GM21786 (cell line): ENCODE results near the gene LTBP2.

Source experiments
- ATAC-seq: cut with Tn5 transposase; IDR thresholded peaks from one replicate; pipeline ENCODE4 v1.9.1; 2021; ENCODE audit not compliant: unreplicated experiment

The LTBP2 gene

DNA sequence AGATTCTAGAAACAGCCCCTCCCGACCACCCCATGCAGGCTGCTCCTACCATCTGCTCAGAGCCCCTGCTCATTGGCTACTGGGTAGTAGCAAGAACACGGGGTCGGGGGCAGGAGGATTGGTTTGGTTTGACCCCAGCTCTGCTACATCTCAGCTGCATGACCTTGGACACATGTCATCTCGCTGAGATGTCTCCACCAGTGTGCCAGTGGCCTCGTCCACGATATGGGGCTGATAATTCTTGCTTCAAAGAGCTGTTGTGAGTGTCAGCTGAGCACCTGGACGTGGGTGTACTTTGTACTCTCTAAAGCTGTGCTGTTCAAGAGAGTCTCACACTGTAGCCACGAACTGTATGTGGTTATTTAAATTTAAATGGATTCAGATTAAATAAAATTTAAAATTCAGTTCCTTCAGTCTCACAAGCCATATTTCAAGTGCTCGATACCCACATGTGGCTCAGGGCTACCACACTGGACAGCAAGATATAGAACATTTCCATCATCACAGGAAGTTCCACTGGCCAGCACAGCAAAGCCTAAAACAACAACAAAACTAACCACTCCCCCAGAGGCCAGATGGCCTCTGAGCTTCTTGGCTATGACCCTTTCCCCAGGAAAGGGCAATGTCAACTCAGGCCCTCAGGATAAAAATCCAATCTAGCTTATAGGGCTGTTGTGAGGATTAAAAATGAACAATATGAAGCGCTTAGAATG is 18.6 kb downstream of the LTBP2 start:
- ATAC-seq = no peak

DNA sequence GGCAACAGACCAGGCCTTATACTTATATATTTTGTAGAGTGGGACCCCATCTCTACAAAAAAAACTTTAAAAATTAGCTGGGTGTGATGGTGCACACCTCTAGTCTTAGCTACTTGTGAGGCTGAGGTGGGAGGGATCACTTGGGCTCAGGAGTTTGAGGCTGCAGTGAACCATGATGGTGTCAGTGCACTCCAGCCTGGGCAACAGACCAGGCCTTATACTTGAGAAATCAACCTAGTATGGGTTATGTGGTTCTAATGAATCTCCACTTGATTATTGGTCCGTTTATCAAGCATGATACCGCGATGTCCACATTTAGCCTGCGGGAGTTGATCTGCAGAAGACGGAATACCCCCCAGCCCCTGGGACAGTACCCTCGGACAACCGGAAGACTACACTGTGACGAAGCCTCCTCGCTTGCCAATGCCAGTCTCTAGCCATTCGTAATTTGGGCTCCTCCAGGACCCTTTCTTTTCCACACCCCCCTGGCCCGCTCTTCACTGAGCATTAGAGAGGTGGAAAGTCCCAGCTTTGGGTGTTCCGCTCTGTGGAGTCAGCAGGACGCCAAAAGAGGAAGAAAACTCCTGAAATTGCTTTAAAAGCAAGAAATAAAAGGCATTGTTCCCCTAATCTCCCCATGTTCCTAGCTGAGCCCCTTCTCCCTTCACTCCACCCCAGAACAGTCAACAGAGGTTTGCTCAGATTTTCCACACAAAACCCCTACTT is 19.4 kb downstream of the LTBP2 start:
- no peak for ATAC-seq

DNA sequence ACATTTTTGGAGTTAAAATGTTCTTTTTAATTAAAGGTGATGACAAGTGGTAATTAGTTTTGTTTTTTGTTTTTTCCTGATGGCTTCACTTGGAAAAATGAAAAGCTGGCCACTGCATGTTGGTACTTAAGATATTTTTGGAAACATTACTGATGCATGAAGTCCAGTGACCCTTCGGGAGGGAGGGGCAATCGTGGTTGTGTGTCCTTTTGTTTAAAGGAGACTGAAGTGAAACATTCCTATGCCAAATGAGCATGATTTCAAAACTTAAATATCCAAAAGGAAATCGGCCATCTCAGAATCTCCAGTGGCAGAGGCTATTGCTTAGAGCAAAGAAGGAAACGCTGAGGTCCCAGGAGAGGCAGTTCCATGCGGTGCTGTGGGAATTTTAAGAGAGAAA is 20.1 kb downstream of the LTBP2 start:
- ATAC-seq = no peak

DNA sequence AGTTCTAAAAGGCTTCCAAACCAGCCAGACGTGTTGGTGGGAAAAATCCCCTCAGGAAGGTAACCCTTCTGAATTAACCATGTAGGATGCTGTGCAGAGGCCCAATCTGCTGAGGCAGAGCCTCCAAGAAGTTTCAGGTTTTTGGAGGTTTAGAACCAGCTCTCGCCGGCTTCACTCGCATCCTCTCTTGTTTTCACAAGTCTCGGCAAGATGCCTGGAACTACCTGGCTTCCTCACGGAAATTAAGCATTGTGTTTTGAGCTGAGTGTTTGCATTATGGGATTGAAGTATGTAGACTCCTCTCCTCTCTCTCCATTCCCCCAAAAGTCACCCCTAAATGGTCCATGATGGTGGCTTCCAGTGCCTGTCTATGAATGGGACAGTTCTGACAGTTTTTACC is 20.6 kb downstream of the LTBP2 start:
- no peak for ATAC-seq

DNA sequence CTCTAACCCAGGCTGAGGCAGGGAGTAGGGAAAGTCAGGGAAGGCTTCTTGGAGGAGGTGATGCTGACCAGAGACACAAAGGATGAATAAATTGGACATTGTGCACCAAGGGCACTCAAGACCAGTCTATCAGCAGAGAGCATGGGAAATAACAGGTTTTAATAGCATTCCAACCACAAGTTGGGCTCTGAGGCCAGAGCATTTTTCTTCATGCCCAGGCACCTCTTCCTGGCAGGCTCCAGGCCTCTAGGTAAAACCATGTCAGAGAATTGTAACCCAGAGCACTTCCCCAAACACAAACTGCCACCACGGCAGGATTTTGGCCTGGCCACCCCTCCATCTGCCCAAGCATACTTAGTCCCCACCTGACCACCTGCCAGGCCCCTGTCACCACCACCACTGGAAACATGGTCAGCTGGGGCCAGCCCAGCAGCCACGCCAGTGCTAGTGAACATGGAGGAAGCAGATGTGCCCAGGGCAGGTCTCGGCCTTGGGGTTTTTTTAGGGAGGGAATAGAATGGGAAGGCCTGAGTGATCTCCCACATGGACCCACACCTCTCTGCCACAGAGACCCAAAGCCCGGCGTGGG is 22.7 kb downstream of the LTBP2 start:
- no peak for ATAC-seq

DNA sequence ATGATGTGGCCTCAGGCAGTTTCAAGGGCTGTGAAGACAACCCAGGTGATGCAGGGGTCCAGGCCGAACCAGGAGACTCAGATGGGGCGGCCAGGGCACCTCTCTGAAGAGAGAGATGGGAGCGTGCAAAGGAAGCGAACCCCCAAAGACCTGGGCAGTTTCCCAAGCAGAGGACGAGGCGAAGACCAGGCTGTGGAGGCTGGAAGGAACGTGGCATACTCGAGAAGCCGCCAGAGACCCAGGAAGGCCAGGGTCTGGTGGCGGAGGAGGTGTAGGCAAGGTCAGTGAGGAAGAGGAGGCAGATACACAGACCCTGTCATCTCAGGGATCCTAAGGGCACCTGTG is 24.7 kb downstream of the LTBP2 start:
- no peak for ATAC-seq

DNA sequence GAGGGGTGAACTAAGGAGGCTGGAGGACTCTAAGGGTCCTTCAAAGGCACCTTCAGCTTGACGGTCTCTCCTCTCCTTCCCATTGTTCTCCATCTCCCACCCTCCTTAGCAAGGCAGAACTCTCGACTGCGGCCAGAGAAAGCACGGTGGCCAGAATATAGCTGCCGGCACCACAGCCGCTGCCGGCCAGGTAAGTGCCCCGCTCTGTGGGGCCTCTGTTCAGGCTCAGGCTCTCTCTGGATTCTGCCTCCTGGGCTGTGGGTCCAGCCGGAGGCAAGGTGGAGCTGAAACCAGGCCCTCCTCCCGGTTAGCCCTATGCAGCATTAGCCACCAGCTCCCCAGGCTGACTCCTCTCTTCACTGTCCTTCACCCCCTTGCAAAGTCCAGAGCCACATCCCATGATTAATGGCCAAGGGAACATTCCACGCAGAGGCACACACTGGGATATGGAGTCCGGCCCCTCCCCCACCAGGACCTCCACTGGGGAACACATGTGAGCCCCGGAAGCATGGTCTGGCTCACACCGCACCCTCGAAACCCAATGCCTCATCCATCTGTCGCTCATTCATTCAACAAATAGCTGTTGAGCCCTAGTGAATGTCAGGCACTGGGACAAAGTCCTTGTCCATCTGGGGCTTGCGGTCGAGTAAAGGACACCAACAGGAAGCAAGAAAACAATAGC is 25.2 kb downstream of the LTBP2 start:
- no peak for ATAC-seq

DNA sequence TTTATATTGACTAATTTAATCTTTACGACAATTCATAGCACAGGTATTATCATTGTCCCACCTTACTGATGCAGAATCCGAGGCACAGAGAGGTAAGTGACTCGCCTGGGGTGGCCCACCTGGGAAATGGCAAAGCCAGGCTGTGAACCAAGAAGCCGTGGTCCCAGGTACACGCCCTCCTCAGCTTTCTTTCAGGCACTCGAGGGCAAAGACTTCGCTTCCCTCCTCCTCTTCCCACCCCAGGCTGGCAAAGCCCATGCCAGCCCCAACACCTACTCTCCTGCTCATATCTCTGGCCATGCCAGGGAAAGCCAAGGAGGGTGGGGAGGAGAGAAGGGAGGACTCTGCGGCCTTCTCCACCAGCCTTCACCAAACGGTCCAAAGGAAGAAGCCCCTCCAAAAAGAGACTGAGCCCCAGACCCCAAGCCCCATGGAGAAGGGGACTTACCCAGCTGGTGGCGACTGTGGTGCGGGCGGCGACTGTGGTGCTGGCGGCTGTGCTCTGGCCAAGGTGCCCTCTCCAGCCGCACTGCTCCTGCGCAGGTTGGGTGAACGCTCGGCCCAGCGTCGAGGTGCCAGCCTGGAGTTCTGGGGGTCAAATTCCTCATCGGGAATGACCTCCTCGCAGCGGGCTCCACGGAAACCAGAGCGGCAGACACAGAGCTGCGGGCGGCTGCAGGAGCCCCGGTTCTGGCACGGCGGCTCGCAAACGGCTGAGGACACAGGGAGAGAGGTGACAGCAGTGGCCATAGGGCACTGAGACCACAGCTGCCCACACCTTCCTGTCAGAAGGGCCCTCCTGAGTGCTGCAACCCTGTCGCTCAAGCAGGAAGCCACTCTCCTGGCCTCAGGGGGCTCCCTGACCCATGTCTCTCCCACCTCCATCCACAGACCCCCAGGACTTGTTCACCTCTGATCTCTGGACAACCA is 26.4 kb downstream of the LTBP2 start:
- no peak for ATAC-seq

DNA sequence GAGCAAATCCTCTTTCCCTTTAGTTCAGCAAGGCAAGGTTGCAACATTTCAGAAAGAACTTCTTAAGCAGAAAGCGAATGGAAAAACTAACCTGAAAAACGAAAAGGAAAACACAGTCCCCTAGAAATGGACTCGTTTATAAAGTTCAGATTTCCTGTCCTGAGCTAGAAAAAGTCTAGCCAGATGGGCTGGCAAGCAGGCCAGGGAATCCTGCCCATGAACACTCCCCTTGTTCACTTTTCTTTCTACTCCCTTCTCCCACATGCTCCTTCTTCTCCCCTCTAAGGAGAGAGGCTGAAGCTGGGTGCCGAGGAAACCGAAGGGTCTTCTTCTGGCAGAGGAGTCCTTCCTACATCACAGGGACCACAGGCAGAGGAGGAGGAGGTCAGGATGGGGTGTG is 27.1 kb downstream of the LTBP2 start:
- no peak for ATAC-seq

DNA sequence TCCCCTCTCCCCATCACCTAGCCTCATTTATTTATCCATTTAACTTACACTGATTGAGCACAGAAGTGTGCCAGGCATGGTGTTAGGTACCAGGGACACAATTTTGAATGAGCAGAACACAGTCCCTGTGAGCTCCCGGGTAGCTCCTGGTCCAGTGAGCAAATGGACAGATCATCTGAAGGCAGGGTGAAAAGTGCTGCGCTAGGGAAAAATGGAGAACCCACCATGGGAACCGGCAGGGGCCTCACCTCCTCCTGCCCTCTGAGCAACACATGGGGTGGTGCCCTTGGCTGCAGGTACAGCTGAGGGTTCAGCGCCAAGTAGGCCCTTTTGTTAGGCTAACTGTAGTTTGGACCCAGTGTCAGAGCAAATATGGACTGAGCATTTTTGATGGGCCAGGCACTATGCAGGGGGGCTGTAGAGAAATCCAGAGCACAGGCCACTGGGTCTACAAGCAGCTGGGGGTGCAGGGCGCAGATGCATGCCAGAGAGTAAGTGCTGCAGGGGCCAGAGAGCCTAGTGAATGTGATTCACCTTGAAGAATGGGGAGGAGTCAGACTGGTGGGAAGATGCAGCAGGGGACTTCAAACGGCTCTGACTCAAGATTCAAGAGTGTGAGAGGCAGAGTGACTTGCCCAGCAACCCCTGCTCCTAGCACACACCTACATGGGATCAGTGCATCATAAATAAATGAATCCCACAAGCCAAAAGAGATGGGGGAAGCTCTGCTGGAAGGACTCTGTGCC is 28.2 kb downstream of the LTBP2 start:
- ATAC-seq = no peak

DNA sequence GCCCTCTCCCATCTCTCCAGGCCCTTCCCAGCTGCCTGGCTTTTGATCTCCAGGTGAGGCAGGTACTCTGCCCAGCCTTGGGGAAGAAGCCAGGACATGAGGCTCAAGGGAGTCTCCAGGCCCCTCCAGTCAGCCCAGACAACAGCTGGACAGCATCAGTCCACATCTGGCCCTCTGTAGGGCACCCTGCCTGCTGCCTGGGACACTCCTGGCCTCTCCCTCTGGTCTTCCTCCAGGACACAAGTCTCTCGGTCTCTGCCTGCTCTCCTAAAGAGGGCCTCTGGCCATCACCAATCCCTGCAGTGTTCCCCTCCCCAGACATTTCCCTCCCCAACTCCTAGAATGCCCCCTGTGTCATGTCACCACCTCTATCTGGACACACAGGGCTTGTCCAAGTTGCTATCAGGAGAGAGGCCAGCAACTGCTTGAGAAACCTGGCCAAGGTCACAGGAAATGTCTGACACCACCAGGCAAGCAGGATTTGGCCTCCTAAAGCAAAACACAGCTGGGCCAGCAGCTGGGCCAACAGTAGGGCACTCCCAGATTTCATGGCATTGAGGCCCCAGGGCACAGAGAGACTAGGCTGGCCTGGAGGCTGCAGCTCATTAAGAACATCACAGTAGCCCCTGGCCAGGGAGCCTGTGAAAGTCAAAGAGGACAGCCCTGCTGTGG is 29.0 kb downstream of the LTBP2 start:
- no peak for ATAC-seq

DNA sequence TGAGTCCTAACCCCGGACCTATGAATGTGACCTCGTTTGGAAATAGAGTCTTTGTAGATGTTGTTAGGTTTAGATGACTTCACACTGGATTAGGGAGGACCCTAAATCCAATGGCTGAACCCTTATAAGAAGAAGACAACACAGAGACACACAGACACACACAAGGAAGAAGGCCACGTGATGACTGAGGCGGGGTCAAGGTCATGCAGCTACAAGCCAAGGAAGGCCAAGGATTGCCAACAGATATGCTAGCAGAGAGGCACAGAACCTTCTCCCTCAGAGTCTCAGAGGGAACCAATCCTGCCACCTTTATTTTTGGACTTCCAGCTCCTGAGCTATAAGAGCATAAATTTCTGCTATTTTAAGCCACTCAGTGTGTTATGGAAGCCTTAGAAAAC is 31.8 kb downstream of the LTBP2 start:
- ATAC-seq = no peak

DNA sequence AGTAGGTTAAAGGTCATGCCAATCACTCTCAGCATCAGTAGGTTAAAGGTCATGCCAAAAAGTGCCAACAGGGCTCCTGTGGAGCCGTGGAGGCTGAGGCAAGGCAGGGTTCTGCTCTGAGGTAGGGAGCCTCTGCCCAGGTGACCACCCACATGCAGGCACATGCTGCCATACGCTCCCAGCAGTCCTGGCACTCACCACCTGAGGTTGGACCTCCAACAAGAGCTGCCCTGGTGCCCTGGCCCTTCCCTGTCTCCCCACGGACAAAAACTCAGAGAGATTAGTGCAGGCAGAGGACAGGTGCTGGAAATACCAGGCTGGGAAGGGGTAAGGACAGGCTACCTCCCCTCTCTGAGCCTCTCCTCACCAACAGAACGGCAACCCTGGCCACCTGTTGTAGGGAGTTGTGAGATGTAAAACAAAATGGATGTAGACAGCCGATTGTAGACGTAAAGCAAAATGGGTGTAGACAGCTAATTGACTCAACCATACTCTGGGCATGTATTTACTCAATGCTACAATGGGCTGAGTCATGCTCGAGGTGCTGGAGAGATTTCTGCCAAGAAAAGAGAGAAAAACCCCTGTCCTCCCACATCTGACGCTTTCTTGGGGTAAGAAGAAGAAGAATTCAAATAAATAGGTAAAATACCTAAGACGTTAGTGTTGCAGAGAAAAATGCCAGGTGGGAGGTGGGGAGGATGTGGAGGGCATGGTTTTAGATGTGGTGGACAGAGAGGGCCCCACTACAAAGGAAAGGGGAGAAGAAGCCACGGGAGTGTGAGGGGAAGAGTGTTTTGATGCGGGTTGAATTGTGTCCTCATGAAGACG is 32.4 kb downstream of the LTBP2 start:
- no peak for ATAC-seq

DNA sequence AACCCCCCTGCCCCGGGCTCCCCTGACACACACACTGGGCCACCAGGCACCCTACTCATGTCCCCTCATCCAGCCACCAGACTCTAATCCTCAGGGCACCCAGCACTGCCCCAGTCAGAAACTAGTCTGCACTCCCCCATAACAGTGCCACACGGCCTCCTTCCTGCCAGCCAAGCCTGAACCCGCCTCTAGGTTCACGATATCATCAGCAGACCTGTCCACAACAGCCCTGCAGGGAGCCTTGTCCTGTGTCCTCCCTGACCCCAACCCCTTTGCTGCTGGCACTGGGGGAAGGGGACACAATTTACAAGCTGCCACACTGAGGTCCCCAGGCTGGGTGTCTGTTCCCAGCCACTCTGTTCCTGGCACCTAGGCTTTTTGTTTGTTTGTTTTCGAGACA is 33.6 kb downstream of the LTBP2 start:
- ATAC-seq = no peak

DNA sequence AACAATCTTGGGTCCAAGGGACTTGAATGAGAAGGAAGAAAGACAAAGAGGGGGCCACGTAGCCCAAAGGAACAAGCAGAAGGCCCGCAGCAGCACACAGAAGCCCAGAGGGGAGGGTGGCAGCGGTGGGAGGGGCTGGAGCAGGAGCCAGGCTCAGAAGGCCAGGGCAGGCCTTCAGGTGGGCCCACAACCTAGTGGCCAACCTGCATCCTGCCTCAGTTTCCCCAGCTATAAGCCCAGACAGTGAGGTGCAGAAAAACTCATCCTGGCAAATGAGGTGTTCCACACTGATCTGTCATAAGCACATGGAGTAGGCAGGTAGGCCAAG is 34.1 kb downstream of the LTBP2 start:
- ATAC-seq = no peak

DNA sequence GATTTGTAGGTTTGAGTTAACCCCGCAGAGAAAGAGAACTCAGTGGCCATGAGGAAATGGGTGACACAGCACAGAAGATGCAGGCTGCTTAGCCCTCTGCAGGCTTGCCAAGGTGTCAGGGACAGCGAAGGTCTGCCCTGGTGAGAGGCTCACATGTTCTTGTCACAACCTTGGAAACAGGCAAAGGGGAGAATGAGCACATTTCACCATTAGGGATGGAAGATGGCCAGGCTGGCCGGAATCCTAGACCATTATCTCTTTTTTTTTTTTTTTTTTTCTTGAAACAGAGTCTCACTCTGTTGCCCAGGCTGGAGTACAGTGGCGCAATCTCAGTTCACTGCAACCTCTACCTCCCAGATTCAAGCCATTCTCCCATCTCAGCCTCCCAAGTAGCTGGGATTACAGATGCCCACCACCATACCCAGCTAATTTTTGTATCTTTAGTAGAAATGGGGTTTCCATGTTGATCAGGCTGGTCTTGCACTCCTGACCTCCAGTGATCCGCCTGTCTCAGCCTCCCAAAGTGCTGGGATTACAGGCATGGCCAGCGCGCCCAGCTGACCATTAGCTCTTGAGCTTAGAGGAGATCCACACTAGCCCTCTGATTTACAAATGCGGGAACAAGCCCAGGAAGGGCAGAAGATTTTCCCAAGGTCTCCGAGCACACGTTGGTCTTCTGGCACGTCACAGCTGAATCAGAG is 34.6 kb downstream of the LTBP2 start:
- ATAC-seq = no peak

DNA sequence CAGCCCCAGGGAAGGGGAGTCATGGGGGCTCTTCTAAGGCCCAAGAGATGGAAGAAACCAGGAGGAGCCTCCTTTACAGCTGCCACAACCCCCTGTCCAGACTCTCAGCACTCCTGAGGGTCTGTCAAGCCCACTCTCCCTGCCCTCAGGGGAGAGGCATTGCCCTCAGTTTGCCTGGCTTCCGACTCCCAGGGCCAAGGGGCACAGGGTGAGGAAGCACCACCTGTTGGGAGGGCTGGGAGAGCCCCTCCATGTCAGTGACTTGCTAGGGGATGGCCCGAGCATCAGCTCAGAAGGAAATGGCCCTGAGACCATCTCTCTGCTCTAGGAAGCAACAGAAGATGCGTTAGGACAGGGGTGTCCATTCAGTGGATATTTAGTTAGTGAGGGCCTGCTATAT is 36.1 kb downstream of the LTBP2 start:
- ATAC-seq = no peak

DNA sequence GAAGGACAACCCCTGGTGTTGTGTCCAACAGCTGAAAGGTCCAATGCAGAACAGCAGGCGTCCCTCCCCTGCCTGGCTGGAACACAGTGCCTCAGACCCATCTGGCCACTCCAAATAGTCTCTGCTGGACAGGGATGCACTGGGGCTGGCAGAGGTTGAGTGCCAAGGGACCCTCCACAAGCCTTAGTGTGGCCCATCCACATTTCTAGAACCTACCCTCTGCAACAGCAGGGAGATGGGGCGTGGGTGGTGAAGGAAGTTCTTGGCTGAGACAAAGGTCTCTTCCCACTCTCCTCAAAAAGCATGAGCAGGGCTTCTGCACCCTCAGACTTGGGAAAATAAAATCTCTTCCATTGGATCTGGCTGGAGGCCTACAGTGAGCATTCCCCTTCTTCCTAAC is 36.5 kb downstream of the LTBP2 start:
- no peak for ATAC-seq
